Endothelial cell of umbilical vein (primary cell): ENCODE data around the gene NPTX1. TPM values are rescaled to one million over a fixed set of nuclear protein-coding genes. Genes with fewer than 3 reads are reported as not detected.

Experiments used
- BruUV-seq: library from RNA; stranded (reverse); fragments of 400-500 nt; replicated peaks from 2 replicates; lab custom pipeline; 2021; lab: Mats Ljungman, UMichigan
- CTCF ChIA-PET: fragments of 300-600, 350-600 bp; sonication (Branson Sonifier 250); formaldehyde crosslinking; loops from one replicate; lab custom pipeline; 2021; ENCODE audit warnings: antibody characterized with exemption, inconsistent platforms; lab: Charles Lee
- POLR2A ChIA-PET: fragments of 300-600, 350-600 bp; sonication (Branson Sonifier 250); formaldehyde crosslinking; loops from one replicate; lab custom pipeline; 2021; ENCODE audit warnings: antibody characterized with exemption, inconsistent platforms; lab: Charles Lee
- DNase-seq: peaks from one replicate; pipeline ENCODE4 v3.0.0-alpha.2; 2011; ENCODE audit warnings: low read depth, low spot score
- FAIRE-seq: peaks from 2 replicates; lab custom pipeline; 2011; peaks lifted over from hg19 to GRCh38; lab: Jason Lieb, UNC
- H2AFZ ChIP-seq: 2 replicates; pipeline ENCODE4 v1.6.0; 2012; ENCODE audit warnings: low read depth, low read length, control low read depth, inconsistent platforms
- H3K27ac ChIP-seq: 2 replicates; pipeline ENCODE4 v1.5.1; 2011; ENCODE audit warnings: low read depth, mild to moderate bottlenecking, control low read depth, low read length, moderate library complexity; ENCODE audit not compliant: insufficient read depth
- H3K27me3 ChIP-seq, 2 experiments: 2 replicates each; pipeline versions ENCODE4 v1.6.0 to v1.6.1; 2011; ENCODE audit warnings: low read length in 2 of 2, mixed read lengths in 1 of 2; ENCODE audit not compliant: control insufficient read depth in 2 of 2, insufficient read depth in 2 of 2
- H3K36me3 ChIP-seq, 2 experiments: 2 replicates in 1 of 2; 3 replicates in 1 of 2; pipeline ENCODE4 v1.5.1; 2011; ENCODE audit warnings: low read length in 2 of 2, mild to moderate bottlenecking in 1 of 2, moderate library complexity in 1 of 2; ENCODE audit not compliant: control insufficient read depth in 2 of 2, insufficient read depth in 2 of 2; ENCODE audit errors: extremely low read depth in 1 of 2
- H3K4me1 ChIP-seq: 3 replicates; pipeline ENCODE4 v1.5.1; 2011; ENCODE audit warnings: mild to moderate bottlenecking, low read length; ENCODE audit not compliant: control insufficient read depth, insufficient read depth; ENCODE audit errors: extremely low read depth
- H3K4me2 ChIP-seq: 2 replicates; pipeline ENCODE4 v1.6.1; 2011; ENCODE audit warnings: low read length, control low read depth, mixed read lengths; ENCODE audit not compliant: insufficient read depth
- H3K4me3 ChIP-seq, 3 experiments: fragments of 200-600 bp in 1 of 3; sonication (generic), shearing (Covaris generic) in 1 of 3; replicated peaks in 1 of 3; 2 replicates each; pipeline ENCODE4 v1.5.1; 2011 to 2016; ENCODE audit warnings: control low read depth in 3 of 3, low read length in 3 of 3, mild to moderate bottlenecking in 2 of 3, inconsistent platforms in 1 of 3, low read depth in 1 of 3, moderate library complexity in 1 of 3; ENCODE audit not compliant: insufficient read depth in 1 of 3
- H3K79me2 ChIP-seq: 2 replicates; pipeline ENCODE4 v1.6.0; 2012; ENCODE audit warnings: low read length, inconsistent platforms; ENCODE audit not compliant: control insufficient read depth, insufficient read depth
- H3K9ac ChIP-seq: replicated peaks from 2 replicates; pipeline ENCODE3; 2011; ENCODE audit warnings: low read length, control low read depth; ENCODE audit not compliant: insufficient read depth; ENCODE audit errors: extremely low read depth
- H3K9me1 ChIP-seq: replicated peaks from 3 replicates; pipeline ENCODE4 v1.6.0; 2011; ENCODE audit warnings: mild to moderate bottlenecking, low read length; ENCODE audit not compliant: control insufficient read depth, insufficient read depth; ENCODE audit errors: extremely low read depth
- H3K9me3 ChIP-seq: replicated peaks from 2 replicates; pipeline ENCODE4 v1.5.1; 2012; ENCODE audit warnings: low read length, inconsistent platforms; ENCODE audit not compliant: control insufficient read depth, insufficient read depth
- H4K20me1 ChIP-seq: replicated peaks from 2 replicates; pipeline ENCODE3; 2011; ENCODE audit warnings: mild to moderate bottlenecking, low read length; ENCODE audit not compliant: control insufficient read depth, insufficient read depth; ENCODE audit errors: extremely low read depth
- EZH2 ChIP-seq: IDR thresholded peaks from 2 replicates; pipeline ENCODE4 v1.6.1; 2012; ENCODE audit warnings: borderline replicate concordance, low read depth, mild to moderate bottlenecking, moderate library complexity, low read length, inconsistent platforms; ENCODE audit not compliant: severe bottlenecking
- FOS ChIP-seq: IDR thresholded peaks from 2 replicates; pipeline ENCODE4 v1.6.1; 2011; ENCODE audit warnings: mild to moderate bottlenecking, low read length, moderate library complexity, borderline replicate concordance; ENCODE audit not compliant: insufficient read depth
- GATA2 ChIP-seq: IDR thresholded peaks from 2 replicates; pipeline ENCODE4 v1.7.0; 2011; ENCODE audit warnings: low read depth, mild to moderate bottlenecking, moderate library complexity, mixed read lengths, low read length; ENCODE audit not compliant: insufficient read length, insufficient read depth
- POLR2A ChIP-seq: IDR thresholded peaks from 2 replicates; pipeline ENCODE4 v1.6.1; 2012; ENCODE audit warnings: low read depth, mild to moderate bottlenecking, control low read depth, low read length
- POLR2AphosphoS5 ChIP-seq: IDR thresholded peaks from 2 replicates; pipeline ENCODE4 v1.6.1; 2012; ENCODE audit warnings: low read depth, mild to moderate bottlenecking, control low read depth, low read length, moderate library complexity; ENCODE audit not compliant: insufficient read depth
- dilution Hi-C: fragments of 300-500 bp; cut with MboI; formaldehyde crosslinking; loops from one replicate; pipeline ENCODE4 v1.15.0; 2019; ENCODE audit warnings: low sequenced_read_pairs; ENCODE audit not compliant: extremely low pct_ligation_motif_present
- intact Hi-C: fragments of 100-400 bp; cut with micrococcal nuclease; formaldehyde crosslinking; loops from one replicate; pipeline ENCODE4 v1.10.0; 2022
- polyA plus RNA-seq, 4 experiments: library from polyadenylated mRNA; depleted of rRNA in 3 of 4; stranded (reverse) in 3 of 4; unstranded in 1 of 4; fragments of >200 nt; gene quantifications; 2 replicates each; pipeline versions ENCODE4 v1.2.1 to v1.2.3, GENCODE V29; 2011 to 2012; ENCODE audit warnings: missing spikeins in 1 of 4
- total RNA-seq: library from RNA; stranded (reverse); gene quantifications from 2 replicates; pipeline ENCODE4 v1.2.3, GENCODE V29; 2021
- TF ChIP-seq, protein P1 (sequence below), 2 donors: IDR thresholded peaks; 1 replicate in 1 of 2; 2 replicates in 1 of 2; pipeline ENCODE4 v1.5.1; 2011; ENCODE audit warnings: low read length in 2 of 2, mild to moderate bottlenecking in 2 of 2, moderate library complexity in 2 of 2, control low read depth in 1 of 2, inconsistent platforms in 1 of 2, low read depth in 1 of 2; ENCODE audit not compliant: insufficient read depth in 1 of 2; ENCODE audit errors: extremely low read depth in 1 of 2

The NPTX1 gene
- total and polyA plus RNA-seq, 2 donors (not counting 3 experiments of a cell fraction or from before 2014, with no cell fraction given) = 0.03 TPM; not detected in 1

- Histone ChIP-seq H3K4me1 (peaks cover 3% of the 10 kb centered on the region), H3K4me3 (no peak overlapping the region), H3K9me3 (no peaks in the 10 kb centered on the region), H3K36me3 (no peaks in the 10 kb centered on the region), H3K27ac (no peak overlapping the region), H3K9me1 (no peaks in the 10 kb centered on the region), H3K4me2 (no peak overlapping the region), H3K79me2 (no peaks in the 10 kb centered on the region), H4K20me1 (no peaks in the 10 kb centered on the region), H3K27me3 (peaks cover 20 to 25% of the 10 kb centered on the region in 2 experiments), H3K9ac (no peak overlapping the region), H2AFZ (no peak overlapping the region)
- DNase-seq (no peak), FAIRE-seq (no peak)
- ChIA-PET POLR2A (no interaction called here), CTCF (no interaction called here)
- dilution Hi-C loops (no loop called here), intact Hi-C loops (no loop called here)
- TF ChIP-seq GATA2 (no peak), FOS (no peak), POLR2A (no peak), EZH2 (no peak), POLR2AphosphoS5 (no peak)
- TF ChIP-seq, protein P1, sequence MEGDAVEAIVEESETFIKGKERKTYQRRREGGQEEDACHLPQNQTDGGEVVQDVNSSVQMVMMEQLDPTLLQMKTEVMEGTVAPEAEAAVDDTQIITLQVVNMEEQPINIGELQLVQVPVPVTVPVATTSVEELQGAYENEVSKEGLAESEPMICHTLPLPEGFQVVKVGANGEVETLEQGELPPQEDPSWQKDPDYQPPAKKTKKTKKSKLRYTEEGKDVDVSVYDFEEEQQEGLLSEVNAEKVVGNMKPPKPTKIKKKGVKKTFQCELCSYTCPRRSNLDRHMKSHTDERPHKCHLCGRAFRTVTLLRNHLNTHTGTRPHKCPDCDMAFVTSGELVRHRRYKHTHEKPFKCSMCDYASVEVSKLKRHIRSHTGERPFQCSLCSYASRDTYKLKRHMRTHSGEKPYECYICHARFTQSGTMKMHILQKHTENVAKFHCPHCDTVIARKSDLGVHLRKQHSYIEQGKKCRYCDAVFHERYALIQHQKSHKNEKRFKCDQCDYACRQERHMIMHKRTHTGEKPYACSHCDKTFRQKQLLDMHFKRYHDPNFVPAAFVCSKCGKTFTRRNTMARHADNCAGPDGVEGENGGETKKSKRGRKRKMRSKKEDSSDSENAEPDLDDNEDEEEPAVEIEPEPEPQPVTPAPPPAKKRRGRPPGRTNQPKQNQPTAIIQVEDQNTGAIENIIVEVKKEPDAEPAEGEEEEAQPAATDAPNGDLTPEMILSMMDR (IDR thresholded peaks at IDR 0.05; ENCODE audit: extremely low read depth in 1 of 2, insufficient read depth in 1 of 2, low read depth in 1 of 2, low read length in 2 of 2) = no peak
- no TSS peak for BruUV-seq
Observed at GRCh38 chr17:80523956-80524712, 47.7 kb upstream of the NPTX1 start.
